ENCODE measurements around the gene NFYB. TPM values are rescaled to one million over a fixed set of nuclear protein-coding genes. Genes with fewer than 3 reads are reported as not detected.
A peak's percentile ranks its signal among the peaks of the same experiment; 100 is the strongest.
"Not testable (repeated sequence)": the region's sequence is repeated elsewhere in the genome, so short reads cannot be mapped to it uniquely, and the experiment has no call there.

NFYB gene
- total RNA-seq, 1 donor from 2014 or later, result 40.2 TPM

DNA sequence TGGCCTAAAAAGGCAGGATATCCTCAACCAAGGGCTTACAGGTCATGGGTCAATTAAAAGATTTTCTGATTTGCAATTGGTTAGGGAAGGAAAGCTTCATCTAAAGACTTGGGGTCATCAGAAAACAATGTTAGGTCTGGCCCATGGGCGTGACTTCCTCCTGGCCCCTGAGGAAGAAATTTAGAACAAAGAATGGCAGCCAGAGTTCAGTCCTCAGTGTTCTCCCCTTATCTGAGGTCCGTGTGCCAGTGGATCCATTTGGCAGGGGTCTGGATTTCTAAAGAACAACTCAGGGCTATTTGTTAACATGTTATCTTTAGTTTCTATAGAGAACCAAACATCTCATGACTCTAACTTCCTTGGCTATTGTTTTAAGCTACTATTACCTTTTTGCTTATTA is 27.8 kb upstream of the NFYB start:
- peaks cover 3% of the 10 kb centered on the region for H3K4me1 Mint-ChIP-seq
- DNase-seq (ENCODE audit: low spot score in 2 of 2, unreplicated experiment in 2 of 2), result no peak
- H3K36me3 Mint-ChIP-seq, result no peaks in the 10 kb centered on the region

DNA sequence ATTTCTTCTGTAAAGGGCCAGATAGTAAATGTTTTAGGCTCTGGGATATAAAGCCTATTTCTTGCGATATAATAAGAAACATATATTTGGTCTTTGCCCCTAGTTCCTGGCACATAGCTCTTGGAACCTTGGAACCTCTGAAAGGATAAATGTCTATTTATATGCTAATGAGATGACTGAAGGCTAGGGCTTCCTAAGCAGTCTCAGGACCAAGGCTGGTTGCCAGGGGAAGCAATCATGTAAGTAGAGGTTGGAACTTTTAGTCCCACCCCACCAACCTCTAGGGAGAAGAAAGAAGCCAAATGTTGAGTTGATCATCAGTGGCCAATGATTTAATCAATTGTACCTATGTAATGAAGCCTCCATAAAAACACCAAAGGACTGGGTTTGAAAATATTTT is 26.6 kb upstream of the NFYB start:
- Mint-ChIP-seq H3K27ac (no peak overlapping the region), H3K9me3 (peaks cover 3% of the 10 kb centered on the region), H3K4me1 (peaks cover 3% of the 10 kb centered on the region), H3K4me3 (no peak overlapping the region), H3K36me3 (no peaks in the 10 kb centered on the region), H3K27me3 (ENCODE audit: low read depth) (no peaks in the 10 kb centered on the region)
- TF ChIP-seq, protein P1, sequence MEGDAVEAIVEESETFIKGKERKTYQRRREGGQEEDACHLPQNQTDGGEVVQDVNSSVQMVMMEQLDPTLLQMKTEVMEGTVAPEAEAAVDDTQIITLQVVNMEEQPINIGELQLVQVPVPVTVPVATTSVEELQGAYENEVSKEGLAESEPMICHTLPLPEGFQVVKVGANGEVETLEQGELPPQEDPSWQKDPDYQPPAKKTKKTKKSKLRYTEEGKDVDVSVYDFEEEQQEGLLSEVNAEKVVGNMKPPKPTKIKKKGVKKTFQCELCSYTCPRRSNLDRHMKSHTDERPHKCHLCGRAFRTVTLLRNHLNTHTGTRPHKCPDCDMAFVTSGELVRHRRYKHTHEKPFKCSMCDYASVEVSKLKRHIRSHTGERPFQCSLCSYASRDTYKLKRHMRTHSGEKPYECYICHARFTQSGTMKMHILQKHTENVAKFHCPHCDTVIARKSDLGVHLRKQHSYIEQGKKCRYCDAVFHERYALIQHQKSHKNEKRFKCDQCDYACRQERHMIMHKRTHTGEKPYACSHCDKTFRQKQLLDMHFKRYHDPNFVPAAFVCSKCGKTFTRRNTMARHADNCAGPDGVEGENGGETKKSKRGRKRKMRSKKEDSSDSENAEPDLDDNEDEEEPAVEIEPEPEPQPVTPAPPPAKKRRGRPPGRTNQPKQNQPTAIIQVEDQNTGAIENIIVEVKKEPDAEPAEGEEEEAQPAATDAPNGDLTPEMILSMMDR (IDR thresholded peaks at IDR 0.05; ENCODE audit: unreplicated experiment), result no peak
- DNase-seq (ENCODE audit: low spot score in 2 of 2, unreplicated experiment in 2 of 2), result no peak

More for the DNA sequence above, 27.8 kb upstream of the NFYB start:
- H3K27me3 Mint-ChIP-seq (ENCODE audit: low read depth), result no peaks in the 10 kb centered on the region
- H3K27ac Mint-ChIP-seq, result no peak overlapping the region
- TF ChIP-seq, protein P1 (IDR thresholded peaks at IDR 0.05; ENCODE audit: unreplicated experiment), result no peak
- H3K4me3 Mint-ChIP-seq, result no peak overlapping the region
- H3K9me3 Mint-ChIP-seq, result peaks cover 3% of the 10 kb centered on the region

DNA sequence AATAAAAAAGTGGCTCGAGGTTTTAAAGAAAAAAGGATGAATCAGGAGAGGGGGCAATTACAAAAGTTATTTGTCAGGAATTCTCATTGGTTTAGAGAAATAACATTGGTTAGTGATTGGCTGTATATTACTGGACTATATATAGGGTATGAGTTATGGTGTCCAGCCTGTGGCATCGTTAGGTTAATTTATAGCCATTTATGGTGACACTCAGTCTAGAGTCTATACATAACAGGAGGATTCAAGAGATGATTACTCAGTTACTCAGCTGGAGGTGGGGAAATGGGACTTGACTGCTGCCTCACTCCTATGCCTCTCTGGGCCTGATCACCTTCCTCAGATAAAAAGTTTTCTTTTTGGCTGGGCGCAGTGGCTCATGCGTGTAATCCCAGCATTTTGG is 25.6 kb upstream of the NFYB start:
- Mint-ChIP-seq H3K4me1 (peaks cover 3% of the 10 kb centered on the region), H3K27ac (no peak overlapping the region), H3K27me3 (ENCODE audit: low read depth) (no peaks in the 10 kb centered on the region), H3K9me3 (peaks cover 3% of the 10 kb centered on the region), H3K4me3 (no peak overlapping the region), H3K36me3 (no peaks in the 10 kb centered on the region)
- no peak for DNase-seq (ENCODE audit: low spot score in 2 of 2, unreplicated experiment in 2 of 2)
- TF ChIP-seq, protein P1 (IDR thresholded peaks at IDR 0.05; ENCODE audit: unreplicated experiment), result no peak

DNA sequence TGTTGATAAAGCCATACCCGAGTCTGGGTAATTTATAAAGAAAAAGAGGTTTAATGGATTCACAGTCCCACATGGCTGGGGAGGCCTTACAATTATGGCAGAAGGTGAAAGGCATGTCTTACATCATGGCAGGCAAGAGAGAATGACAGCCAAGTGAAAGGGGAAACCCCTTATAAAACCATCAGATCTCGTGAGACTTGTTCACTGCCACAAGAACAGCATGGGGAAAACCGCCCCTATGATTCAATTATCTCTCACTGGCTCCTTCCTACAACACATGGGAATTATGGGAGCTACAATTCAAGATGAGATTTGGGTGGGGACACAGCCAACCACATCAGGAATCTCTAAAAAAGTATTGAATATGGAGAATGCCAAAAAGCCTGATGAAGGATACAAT is 25.0 kb upstream of the NFYB start:
- H3K27ac Mint-ChIP-seq; H3K9me3 Mint-ChIP-seq; DNase-seq (ENCODE audit: low spot score in 2 of 2, unreplicated experiment in 2 of 2); H3K4me3 Mint-ChIP-seq; H3K27me3 Mint-ChIP-seq (ENCODE audit: low read depth); H3K36me3 Mint-ChIP-seq; H3K4me1 Mint-ChIP-seq: not testable (repeated sequence)

DNA sequence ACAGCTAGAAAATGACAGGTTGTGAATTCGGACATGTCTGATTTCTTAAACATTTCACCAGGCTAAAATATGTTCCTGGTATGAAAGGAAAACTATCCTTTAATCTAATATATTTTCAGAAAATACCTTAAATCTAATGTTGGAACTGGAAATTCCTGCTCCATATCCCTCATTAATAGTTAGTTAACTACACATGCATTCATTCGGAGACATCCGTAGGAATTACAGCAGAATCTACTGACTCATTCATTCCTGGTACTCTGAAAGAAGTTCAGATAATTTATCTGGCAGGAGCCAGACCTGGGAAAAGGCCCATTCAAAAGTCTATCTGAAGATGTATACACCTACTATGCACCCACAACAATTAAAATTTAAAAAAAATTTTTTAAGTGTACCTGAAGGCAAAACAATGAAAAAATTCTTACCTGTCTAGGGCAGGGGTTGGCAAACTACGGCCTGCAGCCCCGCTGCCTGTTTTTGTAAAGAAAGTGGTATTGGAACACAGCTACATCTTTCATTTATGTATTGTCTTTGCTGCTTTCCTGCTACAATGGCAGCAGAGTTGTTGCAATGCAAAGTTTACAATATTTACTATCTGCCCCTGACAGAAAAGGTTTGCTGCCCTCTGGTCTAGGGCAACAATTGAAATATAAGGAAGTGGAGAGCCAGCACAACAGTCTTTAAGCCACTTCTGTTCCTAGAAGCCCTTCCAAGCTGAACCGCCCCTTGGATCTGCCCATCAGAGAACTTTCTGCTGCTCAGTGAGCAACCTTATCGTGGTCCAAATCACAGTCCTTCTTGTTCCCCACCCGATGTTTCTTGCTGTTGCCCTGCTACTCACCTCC is 17.9 kb upstream of the NFYB start:
- Mint-ChIP-seq H3K27me3 (ENCODE audit: low read depth) (no peaks in the 10 kb centered on the region), H3K36me3 (no peaks in the 10 kb centered on the region), H3K9me3 (no peaks in the 10 kb centered on the region), H3K4me3 (no peak overlapping the region), H3K27ac (peak overlapping the region; percentile 2), H3K4me1 (peaks cover 14% of the 10 kb centered on the region)
- no peak for DNase-seq (ENCODE audit: low spot score in 2 of 2, unreplicated experiment in 2 of 2)
- TF ChIP-seq, protein P1 (IDR thresholded peaks at IDR 0.05; ENCODE audit: unreplicated experiment), result no peak

DNA sequence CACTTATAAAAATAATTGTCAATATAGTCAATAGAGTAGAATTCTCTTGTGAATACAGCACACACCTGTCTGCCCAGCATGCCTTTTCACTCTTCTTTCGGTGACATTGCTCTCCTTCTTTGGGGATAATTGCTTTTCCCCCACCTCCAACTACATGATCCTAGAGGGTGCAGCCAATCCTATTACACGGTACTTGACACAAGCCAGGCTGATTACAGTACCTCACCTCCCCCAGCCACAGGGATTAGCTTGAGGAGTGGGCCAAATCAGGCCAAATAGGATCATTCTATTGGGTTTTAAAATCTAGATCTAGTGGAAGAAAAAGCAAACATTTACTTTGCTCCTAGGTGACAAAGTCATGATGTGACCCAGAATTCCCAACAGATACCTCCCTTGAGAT is 16.8 kb upstream of the NFYB start:
- no peak overlapping the region for H3K27ac Mint-ChIP-seq
- H3K4me3 Mint-ChIP-seq, result no peak overlapping the region
- peaks cover 4% of the 10 kb centered on the region for H3K27me3 Mint-ChIP-seq (ENCODE audit: low read depth)
- no peaks in the 10 kb centered on the region for H3K36me3 Mint-ChIP-seq
- no peaks in the 10 kb centered on the region for H3K9me3 Mint-ChIP-seq
- H3K4me1 Mint-ChIP-seq, result peaks cover 14% of the 10 kb centered on the region
- DNase-seq (ENCODE audit: low spot score in 2 of 2, unreplicated experiment in 2 of 2), result no peak
- TF ChIP-seq, protein P1 (IDR thresholded peaks at IDR 0.05; ENCODE audit: unreplicated experiment), result no peak

All from mesothelial cell of epicardium (in vitro differentiated cells).